CD4-positive, alpha-beta T cell treated with Interleukin-21 for 1 hour (primary cell): Measurements from ENCODE around the gene KLHDC7B.
A peak's percentile ranks its signal among the peaks of the same experiment; 100 is the strongest.

Source experiments
- DNase-seq: peaks from one replicate; pipeline ENCODE4 v3.0.0-alpha.2; 2020

KLHDC7B gene

DNA sequence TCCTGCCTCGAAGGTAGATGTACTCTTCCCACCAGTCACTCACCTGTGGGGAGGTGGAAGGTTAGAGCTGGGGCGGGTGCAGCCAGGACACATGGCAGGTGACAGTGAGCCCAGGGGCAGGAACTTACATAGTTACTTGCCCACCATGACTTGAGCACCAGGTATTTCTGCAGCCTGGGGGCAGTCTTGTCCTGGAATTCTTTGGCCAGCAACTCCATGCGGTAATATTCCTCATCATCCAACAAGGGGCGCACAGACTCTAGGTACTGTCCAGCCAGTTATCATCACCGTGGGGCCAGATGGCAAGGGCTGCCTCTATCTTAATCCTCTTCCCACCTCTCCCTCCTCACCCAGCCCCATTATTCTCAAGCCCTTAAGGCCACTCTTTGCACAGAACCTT is 30.4 kb downstream of the KLHDC7B start:
- DNase-seq: no peak

DNA sequence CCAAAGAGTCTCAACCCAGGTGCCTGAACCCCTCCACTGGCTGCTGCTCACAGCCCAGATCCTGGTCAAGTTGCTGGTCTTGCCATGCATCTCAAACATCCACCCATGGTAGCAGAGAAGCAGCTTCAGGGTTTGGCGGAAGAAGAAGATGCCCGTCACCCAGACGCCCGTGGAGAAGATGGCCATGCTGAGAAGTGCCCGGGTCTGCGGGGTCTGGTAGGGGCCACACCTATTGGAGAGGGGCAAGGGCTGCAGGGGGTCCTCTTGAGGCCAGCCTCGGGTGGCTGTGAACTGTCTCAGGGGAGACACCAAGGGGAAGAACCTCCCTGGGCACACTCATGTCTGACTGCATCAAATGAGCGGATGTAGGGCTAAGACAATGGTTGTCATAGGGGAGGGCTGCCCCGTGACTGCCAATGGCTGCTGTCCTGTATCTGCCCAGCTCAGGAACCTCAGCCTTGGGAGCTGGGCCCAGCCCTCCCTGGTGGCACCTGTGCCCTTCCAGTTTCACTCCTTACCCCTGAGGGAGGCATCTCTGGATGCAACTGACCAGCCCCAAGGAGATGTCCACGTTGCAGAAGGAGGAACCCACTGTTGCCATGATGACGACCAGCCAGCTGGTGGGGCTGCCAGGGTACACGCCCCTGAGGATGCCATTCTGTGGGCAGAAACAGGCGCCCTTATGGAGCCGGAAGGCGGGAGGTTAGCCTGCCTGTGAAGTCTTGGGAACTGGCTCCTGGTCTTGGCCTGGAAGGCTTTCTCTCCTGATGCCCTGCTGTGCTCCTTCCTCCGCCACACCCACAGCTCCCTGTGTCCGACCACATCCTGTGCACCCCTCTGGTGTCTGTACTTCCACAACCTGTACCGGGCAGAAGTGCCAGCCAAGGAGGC is 31.4 kb downstream of the KLHDC7B start:
- DNase-seq: no peak

DNA sequence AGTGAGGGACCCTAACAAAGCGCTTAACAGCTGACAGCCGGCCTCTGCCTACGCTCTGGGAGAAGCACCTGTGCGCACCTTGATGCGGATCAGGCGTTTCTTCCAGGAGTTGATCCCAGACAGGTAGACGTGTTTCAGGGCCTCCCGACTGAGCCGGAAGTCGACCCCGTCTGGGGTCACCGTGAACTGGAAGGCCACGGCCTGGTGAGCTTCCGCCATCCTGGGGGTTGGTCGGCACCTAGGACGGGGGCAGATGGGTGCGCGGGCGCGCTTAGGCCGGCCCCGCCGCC is 31.9 kb downstream of the KLHDC7B start:
- DNase-seq: no peak

DNA sequence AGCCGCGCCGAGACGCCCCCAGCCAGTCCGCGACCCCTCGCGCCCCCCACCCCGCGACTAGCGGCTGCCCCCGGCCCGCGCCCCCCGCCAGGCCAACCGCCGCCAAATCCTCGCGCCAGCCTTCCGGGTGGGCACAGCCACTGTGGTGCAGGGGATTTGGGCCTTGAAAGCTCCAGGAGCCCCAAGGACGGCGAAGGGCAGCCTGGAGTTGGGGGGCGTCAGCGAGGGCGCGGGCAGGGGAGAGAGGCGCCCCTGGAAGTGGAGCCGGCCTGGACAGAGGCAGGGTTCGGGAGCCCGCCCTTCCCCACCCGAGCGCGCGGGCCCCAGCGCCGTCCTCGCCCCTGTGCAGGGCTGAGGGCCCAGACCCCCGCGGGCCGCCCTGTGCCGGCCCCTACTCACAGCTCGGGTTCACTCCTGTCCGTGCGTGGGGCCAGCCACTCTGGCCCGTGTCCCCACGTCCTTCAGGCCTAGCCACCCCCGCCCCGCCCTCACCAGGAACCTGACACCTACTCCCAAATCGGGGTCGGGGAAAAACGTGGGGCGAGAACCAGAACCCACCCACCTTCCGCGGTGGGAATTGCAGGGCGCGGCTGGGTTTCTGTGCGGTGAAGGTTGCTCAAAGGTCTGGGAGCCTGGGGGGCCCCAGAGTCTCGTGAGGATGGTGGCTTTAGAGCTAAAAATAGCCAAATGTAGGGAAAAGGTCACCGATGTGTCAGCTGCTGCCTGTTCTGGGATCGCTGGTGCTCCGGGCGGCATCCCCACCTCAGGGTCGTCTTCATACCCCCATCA is 32.5 kb downstream of the KLHDC7B start, which contains the start of gene CPT1B:
TSS of gene CPT1B (minus strand) at position 441 of the 789 bp plus-strand sequence. CDS start 512 bp downstream, outside the sequence.
- no peak for DNase-seq

DNA sequence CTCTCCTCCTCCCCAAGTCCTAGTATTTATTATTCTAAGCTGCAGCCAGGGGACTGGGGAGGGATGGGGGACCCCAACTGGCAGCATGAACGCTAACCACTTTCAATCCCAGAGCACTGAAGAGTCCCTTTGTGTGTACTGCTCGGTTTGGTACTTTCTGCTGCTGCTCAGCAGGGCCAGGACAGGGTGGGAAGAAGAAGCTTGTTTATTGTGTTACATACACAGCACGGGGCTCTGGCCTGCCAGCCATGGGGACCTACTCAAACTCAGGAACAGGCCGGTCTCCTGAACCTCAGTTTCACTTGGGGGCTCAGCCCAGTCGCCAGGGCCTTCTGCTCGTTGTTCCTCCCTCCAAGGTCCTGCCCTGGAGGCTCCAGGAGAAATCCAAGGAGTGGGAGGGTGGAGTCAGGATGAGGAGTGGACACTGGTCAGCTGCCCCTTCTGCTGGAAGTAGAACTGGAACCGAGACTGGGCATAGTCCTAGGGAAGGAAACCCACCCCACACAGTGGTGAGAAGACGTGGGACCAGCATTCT is 33.1 kb downstream of the KLHDC7B start:
- no peak for DNase-seq

DNA sequence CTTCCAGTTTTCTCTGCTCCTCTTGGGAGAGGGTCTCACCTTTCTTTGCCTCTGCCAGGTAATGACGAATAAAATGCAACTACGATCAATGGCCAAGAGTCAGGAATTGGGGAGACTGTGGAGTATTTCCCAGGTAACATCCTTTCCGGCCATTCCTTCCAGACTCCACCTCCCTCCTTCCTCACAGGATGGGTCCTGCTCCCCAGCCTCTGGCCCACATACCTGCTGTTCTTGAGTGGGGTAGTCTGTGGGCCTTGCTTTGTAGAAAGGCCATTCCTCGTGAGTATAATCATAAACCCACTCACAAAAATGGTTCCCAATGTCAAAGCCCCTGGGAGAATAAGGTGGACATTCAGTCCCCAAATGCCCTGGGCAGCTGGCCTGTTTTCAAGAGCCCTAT is 34.1 kb downstream of the KLHDC7B start:
- DNase-seq: no peak

DNA sequence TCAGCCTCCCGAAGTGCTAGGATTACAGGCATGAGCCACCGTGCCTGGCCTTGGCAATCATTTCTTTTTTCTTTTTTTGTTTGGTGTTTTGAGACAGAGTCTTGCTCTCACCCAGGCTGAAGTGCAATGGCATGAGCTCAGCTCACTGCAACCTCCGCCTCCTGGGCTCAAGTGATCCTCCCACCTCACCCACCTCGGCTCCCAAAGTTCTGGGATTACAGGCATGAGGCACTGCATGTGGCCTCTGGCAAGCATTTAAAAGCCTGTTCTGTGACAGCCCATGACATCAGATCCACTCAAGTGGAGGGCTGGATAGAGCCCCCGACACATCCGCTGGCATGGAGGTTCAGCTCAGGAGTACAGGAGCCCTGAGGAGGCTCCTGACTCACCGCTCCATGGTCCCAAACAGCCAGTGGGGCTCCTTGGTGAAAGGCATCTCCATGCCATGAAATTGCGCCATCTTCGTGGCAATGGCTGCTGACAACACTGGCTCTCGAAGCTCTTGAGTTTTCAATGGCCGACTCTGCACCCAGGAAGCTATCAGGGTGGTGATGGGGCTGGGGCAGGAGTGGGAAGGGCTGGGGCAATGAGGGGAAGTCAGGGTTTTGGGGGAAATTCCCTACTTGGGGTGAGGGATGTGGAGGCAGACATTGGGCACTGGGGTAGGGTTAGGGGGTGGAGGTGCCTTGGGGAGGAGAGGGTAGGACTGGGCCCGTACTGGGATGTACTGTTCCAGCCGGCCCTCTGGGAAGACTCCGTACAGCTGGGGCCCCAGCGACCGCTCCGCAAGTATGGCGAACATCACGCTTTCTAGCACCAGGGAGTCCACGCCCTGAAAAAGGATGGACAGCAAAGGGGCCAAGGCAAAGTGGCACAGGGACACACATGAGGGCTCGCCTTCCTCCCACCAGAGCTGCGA is 35.6 kb downstream of the KLHDC7B start:
- no peak for DNase-seq

DNA sequence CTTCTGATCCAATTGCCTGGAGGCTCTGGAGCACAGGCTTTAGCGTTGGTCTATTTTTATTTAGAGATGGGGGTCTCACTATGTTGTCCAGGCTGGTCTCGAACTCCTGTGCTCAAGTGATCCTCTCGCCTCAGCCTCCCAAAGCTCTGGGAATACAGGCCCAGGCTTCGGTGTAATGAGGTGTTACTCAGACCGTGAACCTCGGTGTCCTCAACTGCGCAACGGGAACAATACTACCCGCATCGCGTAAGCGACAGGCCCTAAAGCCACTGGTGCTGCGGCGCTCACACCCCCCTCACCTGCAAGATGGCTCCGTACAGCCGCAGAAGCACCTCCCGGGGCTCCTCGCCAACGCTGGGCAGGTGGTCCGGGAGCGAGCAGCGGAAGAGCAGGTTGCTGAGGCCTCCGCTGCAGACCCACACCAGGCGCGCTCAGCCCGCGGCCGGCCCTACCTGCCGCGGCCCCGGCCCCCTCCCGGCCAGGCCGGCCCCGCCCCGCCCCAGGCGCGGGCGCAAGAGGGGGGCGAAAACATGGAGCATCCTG is 36.3 kb downstream of the KLHDC7B start:
- DNase-seq: peak; percentile 39

DNA sequence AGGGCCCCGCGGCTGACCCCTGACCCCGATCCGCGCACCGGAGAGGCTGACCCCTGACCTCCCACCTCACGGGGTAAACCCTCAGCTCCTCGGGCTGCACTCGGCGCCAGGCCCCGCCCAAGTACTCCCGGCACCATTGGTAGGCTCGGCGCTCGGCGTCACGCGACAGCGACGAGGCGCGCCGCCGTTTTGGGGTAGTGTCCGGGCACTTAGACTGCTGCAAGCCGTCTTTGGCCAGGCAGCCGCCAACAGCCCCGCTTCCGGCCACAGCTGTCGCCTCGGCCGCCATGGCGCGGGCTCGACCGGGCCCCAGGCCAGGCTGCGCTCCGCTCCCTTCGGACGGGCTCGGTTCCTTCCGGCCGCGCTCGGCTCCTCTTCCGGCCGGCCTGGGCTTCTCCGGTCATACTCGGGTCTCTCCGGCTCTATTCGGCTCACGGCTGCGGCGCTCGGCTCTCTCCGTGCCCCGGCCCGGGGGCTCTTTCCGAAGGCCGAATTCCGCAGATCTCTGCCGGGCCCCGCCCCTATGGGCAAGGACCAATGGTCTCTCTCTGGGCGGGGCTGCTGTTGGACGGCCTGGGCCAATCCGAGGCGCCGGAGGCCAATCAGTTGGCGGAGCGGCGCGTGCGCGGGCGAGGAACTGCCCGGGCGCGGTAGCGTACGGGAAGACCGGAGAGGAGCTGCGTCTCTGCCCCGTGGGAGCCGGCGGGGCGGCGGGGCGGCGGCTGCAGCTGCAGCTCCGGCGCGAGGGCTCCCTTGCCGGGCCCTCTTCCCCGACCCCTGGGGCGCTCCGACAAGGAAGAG is 37.0 kb downstream of the KLHDC7B start, which contains the start of gene CHKB:
TSS of gene CHKB (minus strand) at position 357 of the 801 bp plus-strand sequence. CDS start at position 289, 68 bp downstream.
- DNase-seq: peak; percentile 99

DNA sequence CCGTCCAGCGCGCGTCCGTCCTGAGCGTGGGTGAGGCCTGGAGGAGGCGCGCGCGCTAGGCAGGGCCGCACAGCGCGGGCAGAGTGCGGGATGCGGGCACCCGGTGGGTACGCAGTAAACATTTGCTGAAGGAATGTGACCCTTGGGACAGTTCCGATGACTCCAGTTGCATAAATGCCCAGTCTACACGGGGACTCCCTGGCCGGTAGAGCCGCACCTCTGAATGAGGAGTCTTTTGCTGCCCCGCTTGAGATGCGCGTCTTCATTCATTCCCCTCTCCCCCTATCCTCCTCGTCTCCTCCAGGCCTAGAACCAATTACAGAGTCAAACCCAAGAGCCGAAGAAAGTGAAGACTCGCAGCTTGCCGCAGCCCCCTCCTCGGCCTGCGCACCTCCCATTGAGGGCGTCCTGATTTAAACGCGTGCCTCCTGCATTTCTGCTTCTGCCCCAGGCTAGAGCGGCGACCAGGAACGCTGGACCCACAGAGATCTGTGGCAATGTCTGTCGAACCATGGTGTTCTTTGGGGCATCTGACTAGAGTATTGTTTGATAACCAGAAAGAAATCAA is 37.7 kb downstream of the KLHDC7B start:
- no peak for DNase-seq

DNA sequence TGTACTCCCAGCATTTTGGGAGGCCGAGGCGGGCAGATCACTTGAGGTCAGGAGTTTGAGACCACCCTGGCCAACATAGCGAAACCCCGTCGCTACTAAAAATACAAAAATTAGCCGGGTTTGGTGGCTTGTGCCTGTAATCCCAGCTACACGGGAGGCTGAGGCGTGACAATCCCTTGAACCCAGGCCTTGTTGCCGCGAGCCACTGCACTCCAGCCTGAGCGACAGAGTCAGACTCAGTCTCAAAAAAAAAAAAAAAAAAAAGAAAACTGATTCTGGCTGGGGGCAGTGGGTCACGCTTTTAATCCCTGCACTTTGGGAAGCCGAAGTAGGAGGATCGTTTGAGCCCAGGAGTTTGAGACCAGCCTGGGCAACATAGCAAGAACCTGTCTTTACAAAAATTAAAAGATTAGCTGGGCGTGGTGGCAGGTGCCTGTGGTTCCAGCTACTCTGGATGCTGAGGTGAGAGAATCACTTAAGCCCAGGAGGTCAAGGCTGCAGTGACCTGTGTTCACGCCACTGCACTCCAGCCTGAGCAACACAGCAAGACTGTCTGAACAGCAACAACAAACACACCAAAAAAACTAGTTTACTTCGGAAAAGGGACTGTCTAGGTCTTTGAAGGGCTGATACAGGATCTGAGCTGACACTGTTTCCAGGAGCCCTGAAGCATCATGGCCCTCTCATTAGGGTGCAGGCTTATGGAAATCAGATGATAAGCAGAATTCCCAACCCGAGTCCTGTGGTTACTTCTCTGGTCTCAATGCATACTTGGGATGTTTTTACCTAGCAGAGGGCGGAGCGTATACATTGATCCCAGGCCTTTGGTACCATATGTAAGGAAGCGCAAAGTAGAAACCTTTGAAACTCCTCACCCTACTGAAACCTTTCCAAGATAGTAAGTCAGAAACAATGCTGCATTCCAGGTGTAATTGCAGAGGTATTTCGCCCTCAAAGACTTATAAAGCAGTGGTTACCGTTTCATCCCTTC is 38.7 kb downstream of the KLHDC7B start:
- DNase-seq: no peak

DNA sequence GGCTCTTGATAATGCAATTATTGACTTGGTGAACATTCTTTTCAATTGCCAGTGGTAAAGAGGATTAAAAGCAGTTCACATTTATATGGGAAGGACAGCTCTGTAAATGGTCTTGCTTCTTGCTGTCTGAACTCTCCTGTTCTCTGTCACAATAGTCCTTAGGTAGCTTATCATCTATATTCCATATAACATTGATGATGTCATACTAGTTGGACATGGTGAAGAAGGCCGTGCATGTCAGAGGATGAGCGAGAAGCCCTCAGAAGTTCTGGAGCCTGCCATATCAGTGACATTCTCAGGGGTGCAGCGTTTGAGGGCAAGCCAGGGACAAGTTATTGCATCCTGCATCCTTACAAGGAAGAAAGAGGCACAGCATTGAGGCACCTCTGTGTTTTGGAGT is 39.5 kb downstream of the KLHDC7B start:
- DNase-seq: no peak

DNA sequence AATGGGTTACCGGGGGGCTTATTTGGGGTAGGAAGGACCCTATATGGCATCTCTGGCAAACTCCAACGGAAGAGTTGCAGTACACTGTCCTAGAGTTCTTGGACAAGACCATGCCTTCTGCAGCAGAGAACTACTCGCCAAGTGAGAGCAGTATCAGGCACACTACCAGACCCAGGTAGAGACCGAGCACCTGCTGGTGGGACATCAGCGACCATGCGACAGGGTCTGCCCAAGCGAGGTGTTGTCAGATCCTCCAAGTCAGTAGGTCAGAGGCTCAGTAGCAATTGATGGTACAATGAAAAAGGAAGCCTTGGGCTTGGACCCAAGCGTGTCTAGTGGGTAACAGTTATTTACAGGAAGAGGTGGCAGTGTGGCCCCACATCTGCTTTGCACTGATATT is 40.1 kb downstream of the KLHDC7B start:
- DNase-seq: no peak

DNA sequence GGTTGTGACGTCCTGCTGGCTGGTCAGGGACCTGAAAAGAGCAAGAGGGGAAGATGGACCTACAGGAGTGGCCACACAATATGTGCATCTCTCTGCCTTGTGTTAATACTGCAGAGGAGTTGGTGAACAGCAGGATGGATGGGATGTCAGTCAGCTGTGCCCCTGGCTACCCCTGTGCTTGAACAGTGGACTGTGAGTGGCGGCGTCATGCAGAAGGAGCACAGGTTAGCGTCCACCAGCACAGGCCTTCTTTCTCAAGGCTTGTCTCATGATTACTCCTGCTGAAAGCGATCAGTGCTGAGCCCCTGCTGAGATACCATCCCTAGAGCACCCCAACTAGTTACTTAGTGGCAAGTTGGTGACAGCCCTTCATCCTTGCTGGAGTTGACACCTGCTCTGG is 40.7 kb downstream of the KLHDC7B start:
- no peak for DNase-seq

DNA sequence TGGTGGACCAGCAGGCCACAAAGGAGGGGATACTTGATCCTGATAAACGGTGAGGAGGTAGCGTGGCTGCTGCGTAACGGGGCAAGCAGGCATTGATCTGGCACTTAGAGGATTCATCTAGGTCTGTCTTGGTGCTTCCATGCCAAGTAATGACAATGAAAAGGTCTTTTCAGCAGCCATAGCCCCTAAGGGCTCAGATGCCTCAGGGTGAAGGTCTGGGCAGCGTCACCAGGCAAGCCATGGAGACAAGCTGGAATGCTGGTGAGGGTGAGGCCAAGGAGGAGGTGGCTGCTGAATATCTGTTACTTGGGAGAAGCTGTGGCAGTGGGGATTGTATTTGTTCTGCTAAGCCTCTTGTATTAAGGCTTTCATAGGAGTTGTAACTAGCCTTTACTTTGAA is 41.7 kb downstream of the KLHDC7B start:
- DNase-seq: no peak

DNA sequence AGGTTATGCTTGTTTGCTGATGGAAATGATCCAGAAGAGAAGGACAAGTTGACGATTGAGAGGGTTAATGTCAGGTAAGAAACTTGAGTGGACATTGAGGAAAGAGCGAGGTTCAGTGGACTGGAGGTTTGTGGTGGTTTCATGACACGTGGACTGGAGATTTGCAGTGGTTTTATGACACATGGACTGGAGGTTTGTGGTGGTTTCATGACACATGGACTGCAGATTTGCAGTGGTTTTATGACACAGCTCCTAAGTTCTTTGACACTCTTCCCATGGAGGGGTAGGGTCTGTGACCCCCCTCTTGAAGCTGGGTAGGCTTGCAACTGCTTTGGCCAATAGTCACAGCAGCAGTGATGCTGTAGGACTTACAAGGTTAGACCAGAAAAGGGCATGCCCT is 49.5 kb downstream of the KLHDC7B start:
- DNase-seq: no peak

DNA sequence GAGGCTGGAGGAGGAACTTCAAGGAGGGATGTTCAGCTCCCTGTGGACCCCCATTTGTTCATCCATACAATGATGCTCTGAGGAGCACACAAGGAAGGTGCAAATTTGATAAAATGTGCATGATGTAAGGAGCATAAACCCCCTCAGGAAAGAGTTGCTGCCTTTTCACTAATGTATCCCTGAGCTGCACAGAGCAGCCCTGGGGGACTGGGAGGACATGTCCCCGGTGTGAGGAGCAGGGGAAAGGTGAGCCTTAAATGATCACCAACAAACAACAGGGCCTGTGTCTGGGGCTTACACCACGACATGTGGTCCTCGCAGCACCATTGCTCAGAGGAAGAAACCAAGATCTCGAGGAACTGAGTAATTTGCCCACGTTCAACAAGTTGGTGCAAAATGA is 51.4 kb downstream of the KLHDC7B start:
- DNase-seq: no peak

DNA sequence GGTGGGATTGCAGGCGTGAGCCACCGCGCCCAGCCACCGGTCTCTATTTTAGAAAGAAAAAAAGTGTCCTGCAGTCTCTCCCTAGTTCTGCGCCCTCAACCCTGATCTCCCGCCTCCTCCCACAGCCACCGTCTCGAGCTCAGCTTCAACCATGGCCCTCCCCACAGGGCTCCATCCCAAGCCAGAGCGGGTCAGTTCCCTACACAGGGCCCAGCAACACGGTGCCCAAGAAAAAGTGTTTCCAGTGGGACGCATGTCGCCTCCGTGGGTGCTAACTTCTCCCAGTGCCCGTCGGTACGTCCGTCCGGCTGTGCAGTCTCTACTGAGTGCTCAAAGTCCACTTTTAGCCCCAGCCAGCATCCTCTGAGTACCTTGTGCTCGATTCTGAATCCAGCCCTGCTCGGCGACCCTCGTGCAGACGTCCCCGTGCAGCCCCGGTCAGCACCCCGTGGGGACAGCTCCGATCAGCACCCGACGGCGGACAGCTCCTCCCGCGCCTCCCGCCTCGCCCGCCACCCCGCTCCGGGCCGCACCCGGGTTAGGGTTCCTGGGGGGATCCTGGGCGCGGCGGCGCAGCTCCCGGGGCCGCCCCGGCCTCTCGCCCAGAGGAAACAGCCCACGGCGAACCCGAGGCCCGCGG is 54.2 kb downstream of the KLHDC7B start:
- peak; percentile 64 for DNase-seq

DNA sequence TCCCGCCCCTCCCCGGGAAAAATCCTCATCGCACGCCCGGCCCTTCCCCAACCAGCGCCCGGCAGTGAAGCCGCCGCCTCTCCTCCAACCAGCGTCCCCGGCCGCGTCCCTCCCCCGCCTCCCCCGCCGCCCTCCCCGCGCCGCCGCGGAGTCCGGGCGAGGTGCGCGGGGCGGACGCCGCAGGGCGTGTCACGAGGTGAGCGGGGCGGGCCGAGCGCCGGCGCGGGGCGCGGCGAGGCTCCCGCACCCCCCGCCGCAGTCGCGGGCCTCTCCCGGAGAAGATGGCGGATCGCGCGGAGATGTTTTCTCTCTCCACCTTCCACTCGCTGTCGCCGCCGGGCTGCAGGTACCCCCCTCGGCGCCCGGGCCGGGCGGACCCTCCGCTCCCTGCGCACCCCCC is 54.8 kb downstream of the KLHDC7B start, which contains the start of gene MAPK8IP2:
TSS of gene MAPK8IP2 (plus strand) at position 256 of the 400 bp plus-strand sequence. CDS start at position 282, 26 bp downstream.
- DNase-seq: peak; percentile 6
